Upper lobe of right lung (tissue), 1 donor: ENCODE results near the gene OR10AD1. TPM values are rescaled to one million over a fixed set of nuclear protein-coding genes. Genes with fewer than 3 reads are reported as not detected.

Experiments used
- ATAC-seq: fragments of 200-7000 bp; cut with Tn5 transposase; one replicate; pipeline ENCODE4 v1.9.1; 2020; ENCODE audit warnings: mild to moderate bottlenecking, moderate library complexity
- DNase-seq: peaks from one replicate; pipeline ENCODE4 v3.0.0-alpha.2; 2020
- H3K27ac ChIP-seq: fragments of 200-600 bp; one replicate; pipeline ENCODE4 v1.8.0; 2022
- H3K27me3 ChIP-seq: fragments of 200-600 bp; one replicate; pipeline ENCODE4 v1.8.0; 2022; ENCODE audit warnings: mild to moderate bottlenecking
- H3K36me3 ChIP-seq: fragments of 200-600 bp; one replicate; pipeline ENCODE4 v1.8.0; 2022
- H3K4me1 ChIP-seq: fragments of 200-600 bp; one replicate; pipeline ENCODE4 v1.8.0; 2022
- H3K4me3 ChIP-seq: fragments of 200-600 bp; one replicate; pipeline ENCODE4 v1.8.0; 2022; ENCODE audit warnings: mild to moderate bottlenecking
- H3K9me3 ChIP-seq: fragments of 200-600 bp; one replicate; pipeline ENCODE4 v1.8.0; 2022
- intact Hi-C: fragments of 100-400 bp; cut with DNase I; formaldehyde crosslinking; loops from one replicate; pipeline ENCODE4 v1.11.0; 2022
- total RNA-seq: library from RNA; stranded (reverse); fragmentation: NEBNext Ultra II Directional; extraction: Animal tissue kit (Norgen Biotek cat#: 25700); gene quantifications from one replicate; pipeline ENCODE4 v1.2.1, GENCODE V29; 2021
- TF ChIP-seq, protein P1 (sequence below): fragments of 200-600 bp; IDR thresholded peaks from one replicate; pipeline ENCODE4 v1.8.0; 2022; ENCODE audit warnings: antibody characterized with exemption
- donor health status: DM: no; HTN: yes; CAD: no; lungs with severe emphysema.

The OR10AD1 gene
- total RNA-seq, 1 donor from 2014 or later, result not detected

DNA sequence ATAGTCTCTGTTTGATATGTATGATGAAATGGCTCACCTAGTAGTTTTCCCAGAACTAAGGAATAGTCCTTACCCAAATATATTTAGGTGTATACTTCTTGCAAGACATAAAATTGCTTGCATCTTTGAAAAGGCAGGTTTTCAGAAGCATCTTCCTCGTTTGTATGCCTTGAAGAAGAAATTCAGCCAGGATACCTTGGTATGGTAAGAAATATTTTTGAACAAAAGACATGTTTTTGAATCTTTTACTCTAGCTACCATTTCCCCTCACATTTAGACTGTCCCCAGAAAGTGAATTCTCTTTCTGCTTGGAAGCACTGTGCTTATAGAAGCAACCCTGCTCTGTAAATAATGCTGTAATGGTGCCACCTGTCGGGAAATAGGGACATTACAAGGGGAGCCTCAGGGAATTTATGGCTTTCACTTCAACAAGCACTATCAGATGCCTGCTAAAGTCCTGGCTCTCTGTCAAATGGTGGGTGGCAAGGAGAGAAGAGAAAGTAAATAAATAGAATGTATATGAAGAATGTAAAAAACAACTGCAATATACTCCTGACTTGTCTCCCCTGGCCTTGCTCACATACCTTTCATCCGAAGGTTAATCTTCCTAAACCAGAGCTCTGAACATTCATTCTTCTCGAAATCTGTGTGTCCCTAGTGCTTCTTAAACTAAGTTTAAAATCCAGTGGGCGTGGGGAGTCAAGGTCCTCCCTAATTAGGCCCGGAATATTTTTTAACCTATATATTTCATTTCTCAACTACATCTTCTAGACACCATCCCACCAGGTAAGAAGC is 13.6 kb downstream of the OR10AD1 start:
- TF ChIP-seq, protein P1, sequence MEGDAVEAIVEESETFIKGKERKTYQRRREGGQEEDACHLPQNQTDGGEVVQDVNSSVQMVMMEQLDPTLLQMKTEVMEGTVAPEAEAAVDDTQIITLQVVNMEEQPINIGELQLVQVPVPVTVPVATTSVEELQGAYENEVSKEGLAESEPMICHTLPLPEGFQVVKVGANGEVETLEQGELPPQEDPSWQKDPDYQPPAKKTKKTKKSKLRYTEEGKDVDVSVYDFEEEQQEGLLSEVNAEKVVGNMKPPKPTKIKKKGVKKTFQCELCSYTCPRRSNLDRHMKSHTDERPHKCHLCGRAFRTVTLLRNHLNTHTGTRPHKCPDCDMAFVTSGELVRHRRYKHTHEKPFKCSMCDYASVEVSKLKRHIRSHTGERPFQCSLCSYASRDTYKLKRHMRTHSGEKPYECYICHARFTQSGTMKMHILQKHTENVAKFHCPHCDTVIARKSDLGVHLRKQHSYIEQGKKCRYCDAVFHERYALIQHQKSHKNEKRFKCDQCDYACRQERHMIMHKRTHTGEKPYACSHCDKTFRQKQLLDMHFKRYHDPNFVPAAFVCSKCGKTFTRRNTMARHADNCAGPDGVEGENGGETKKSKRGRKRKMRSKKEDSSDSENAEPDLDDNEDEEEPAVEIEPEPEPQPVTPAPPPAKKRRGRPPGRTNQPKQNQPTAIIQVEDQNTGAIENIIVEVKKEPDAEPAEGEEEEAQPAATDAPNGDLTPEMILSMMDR, result peak; percentile 93
- intact Hi-C loops, result no loop called here
- H3K36me3 ChIP-seq, result no peaks in the 10 kb centered on the region
- peak; percentile 91 for ATAC-seq
- H3K27ac ChIP-seq, result no peak overlapping the region
- H3K9me3 ChIP-seq, result no peaks in the 10 kb centered on the region
- H3K4me1 ChIP-seq, result peaks cover 5% of the 10 kb centered on the region
- H3K4me3 ChIP-seq, result no peak overlapping the region
- H3K27me3 ChIP-seq, result peaks cover 10% of the 10 kb centered on the region
- no peak for DNase-seq

DNA sequence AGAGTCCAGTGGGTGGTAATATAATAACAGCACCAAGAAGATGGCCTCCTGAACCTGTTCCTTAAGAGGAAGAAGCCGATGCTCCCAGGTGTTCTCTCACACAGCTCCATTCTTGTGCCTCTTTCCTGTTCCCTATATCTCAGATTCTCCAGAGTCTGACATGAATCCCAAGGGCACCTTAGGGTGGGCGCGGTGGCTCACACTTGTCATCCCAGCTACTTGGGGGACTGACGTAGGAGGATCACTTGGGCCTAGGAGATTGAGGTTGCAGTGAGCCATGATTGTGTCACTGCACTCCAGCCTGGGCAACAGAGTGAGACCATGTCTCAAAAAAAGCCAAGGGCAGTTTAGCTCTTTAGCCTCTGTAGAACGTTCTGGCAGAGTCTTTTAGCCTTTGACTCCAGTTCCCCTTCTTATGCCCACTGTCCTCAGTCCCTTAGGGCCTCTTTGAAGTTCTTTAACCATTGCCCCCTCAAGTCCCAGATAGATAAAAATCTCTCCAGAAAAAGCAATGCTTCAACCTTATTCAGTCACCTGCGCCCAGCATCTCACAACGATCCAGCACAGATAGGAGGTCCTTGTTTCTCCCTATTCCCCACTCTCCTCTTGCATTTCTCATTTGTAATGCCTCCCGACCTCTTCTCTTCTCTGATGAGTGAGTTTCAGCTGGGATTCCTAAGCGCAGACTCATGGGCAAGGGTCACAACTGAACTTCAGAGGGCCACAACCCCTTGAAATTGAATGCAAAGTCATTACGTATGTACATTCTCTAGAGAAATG is 15.0 kb downstream of the OR10AD1 start:
- H3K9me3 ChIP-seq, result no peaks in the 10 kb centered on the region
- H3K36me3 ChIP-seq, result no peaks in the 10 kb centered on the region
- no peak for ATAC-seq
- intact Hi-C loops, result no loop called here
- peaks cover 5% of the 10 kb centered on the region for H3K4me1 ChIP-seq
- TF ChIP-seq, protein P1, result no peak
- no peak overlapping the region for H3K27ac ChIP-seq
- no peak overlapping the region for H3K4me3 ChIP-seq
- DNase-seq, result no peak
- H3K27me3 ChIP-seq, result peaks cover 19% of the 10 kb centered on the region

DNA sequence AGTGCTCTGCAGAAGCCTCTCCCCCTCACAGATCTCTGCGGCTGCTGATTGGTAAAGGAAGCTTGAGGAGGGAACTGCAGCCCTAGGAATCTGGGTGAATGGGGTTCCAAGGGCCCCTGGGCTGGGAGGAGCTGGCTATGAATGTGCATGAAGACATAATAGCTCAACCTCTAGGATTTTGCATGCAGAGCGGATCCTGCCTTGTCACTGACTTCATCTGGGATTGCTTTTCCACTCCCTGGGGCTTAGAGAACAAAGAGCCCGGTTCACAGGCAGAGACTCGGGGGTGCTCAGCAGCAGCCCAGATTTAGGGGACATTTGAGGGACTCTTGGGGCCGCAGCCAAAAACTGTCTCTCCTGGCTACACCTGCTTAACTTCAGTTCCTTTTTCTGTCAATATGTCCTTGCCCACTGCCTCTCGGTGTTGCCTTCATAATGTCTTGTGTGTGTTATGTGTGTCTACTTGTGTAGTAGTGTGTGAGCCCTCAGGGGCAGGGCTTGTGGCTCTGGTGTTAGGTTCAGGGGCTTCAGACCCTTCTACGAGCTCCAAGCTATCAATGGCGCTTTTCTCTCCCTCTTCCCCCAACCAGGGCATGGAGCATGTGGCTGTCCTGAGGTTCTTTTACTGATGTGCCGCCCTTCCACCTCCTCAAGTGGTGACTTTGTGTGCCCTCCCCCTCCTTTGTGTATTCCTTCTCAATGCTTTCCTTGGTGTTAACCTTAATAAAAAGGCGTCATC is 17.7 kb downstream of the OR10AD1 start:
- H3K36me3 ChIP-seq, result no peaks in the 10 kb centered on the region
- DNase-seq (no peak), ATAC-seq (no peak)
- intact Hi-C loops, result no loop called here
- H3K27ac ChIP-seq, result no peak overlapping the region
- H3K4me1 ChIP-seq, result peaks cover 8% of the 10 kb centered on the region
- no peak overlapping the region for H3K4me3 ChIP-seq
- H3K27me3 ChIP-seq, result peaks cover 43% of the 10 kb centered on the region
- TF ChIP-seq, protein P1, result no peak
- H3K9me3 ChIP-seq, result no peaks in the 10 kb centered on the region

DNA sequence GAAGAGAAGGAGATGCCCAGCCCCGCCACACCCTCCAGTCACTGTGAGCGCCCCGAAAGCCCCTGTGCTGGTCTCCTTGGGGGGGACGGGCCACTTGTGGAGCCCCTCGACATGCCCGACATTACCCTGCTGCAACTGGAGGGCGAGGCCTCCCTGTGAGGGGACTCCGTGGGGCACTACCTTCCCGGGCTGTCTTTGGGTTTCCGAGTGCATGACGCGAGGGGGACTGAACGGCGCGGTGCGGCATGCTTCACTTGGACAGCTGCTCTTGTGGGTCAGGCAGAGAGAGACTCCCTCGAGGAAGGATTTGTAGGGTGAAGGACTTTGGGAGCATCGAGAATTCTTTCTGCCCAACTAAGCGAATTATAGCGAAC is 18.6 kb downstream of the OR10AD1 start:
- ATAC-seq, result peak; percentile 2
- intact Hi-C loops, result no loop called here
- Histone ChIP-seq H3K9me3 (no peaks in the 10 kb centered on the region), H3K36me3 (no peaks in the 10 kb centered on the region), H3K27ac (no peak overlapping the region), H3K4me1 (peaks cover 8% of the 10 kb centered on the region), H3K27me3 (peaks cover 50% of the 10 kb centered on the region), H3K4me3 (peak overlapping the region; percentile 49)
- no peak for DNase-seq
- TF ChIP-seq, protein P1, result no peak

DNA sequence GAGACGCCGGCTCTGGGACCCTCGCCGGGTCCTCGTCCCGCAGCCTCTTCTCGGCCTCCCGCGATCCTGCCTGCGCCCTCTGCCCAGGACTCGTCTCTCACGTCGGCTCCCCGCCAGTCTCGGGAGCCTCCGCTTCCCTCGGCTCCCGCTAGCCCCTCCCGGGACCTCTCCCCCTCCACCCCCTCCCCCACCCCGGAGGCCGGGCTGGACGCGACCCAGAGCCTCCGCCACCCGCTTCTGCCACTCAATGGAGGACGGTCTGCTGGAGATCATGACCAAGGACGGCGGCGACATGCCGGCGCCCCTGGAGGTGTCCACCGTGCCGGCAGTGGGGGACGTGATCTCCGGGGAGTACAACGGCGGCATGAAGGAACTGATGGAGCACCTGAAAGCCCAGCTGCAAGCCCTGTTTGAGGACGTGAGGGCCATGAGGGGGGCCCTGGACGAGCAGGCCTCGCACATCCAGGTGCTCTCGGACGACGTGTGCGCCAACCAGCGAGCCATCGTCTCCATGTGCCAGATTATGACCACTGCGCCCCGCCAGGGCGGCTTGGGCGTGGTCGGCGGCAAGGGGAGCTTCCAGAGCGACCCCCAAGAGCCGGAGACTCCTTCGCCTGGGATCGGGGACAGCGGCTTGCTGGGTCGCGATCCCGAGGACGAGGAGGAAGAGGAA is 19.1 kb downstream of the OR10AD1 start:
- peaks cover 8% of the 10 kb centered on the region for H3K4me1 ChIP-seq
- ATAC-seq (peak; percentile 27), DNase-seq (no peak)
- H3K27ac ChIP-seq, result no peak overlapping the region
- H3K9me3 ChIP-seq, result no peaks in the 10 kb centered on the region
- TF ChIP-seq, protein P1, result no peak
- no peaks in the 10 kb centered on the region for H3K36me3 ChIP-seq
- intact Hi-C loops, result no loop called here
- H3K27me3 ChIP-seq, result peaks cover 50% of the 10 kb centered on the region
- peak overlapping the region; percentile 49 for H3K4me3 ChIP-seq
